Mesenteric fat pad (tissue), 1 donor: ENCODE results near the gene RNF220. TPM values are rescaled to one million over a fixed set of nuclear protein-coding genes. Genes with fewer than 3 reads are reported as not detected.

Experiments
- DNase-seq: peaks from one replicate; pipeline ENCODE4 v3.0.0-alpha.2; 2020; ENCODE audit warnings: low spot score
- total RNA-seq: library from RNA; stranded (reverse); fragmentation: NEBNext Ultra II Directional; extraction: Animal tissue kit (Norgen Biotek cat#: 25700); gene quantifications from one replicate; pipeline ENCODE4 v1.2.1, GENCODE V29; 2021
- donor health status: DM: yes; HTN: yes; CAD: no.

The RNF220 gene
- total RNA-seq, 1 donor from 2014 or later, result 60.1 TPM

DNA sequence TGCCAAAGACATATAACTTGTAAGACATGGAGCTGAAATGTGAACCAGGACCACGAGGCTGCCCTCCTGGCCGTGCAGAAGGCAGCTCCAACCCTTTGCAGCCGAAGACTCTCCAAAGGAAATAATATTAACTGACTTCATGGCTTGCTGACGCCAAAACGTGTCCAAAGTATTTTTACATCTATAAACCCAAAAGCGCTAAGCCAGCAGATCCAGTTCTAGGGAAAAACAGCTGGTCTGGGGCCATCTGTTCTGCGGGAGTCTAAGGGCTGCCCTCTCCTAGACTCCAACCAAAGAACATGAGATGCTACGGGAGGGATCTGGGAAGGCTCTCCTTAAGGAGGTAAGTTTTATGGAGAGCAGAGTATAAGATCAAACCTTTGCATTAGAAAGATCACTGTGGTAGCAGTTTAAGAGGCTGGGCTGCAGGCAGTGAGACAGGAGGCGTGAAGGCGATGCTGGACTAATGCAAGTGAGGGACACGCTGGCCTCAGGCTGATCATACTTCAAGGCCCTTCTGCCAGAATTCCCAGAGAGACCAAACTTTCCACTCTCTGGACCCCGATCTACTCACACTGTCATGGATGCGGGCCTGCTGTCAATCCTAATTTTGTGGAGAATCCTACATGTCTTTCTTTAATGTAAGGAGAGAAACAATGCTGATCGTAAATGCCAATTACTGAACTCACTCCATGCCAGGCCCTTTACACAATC lies 268.1 kb downstream of the RNF220 start:
- peak; percentile 67 for DNase-seq

DNA sequence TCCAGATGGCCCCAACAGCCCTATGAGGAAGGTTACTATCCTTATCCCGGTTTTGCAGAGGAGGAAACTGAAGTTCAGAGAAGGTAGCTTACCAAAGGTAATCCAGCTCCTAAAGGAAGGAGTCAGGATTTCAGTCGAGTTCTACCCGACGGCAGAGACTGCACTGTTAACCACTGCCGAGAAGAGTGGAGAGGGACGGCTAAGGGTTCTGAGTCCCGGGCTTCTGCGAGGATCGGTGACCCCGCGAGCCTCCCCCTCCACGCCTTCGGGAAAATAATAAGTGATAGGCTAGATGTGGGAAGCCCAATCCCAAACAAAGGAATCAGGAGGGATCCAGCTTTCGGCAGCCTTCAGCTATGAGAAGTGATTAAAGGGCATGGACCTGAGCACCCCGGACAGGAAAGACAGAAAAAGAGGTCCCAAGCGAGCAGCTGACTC lies 268.6 kb downstream of the RNF220 start:
- no peak for DNase-seq

DNA sequence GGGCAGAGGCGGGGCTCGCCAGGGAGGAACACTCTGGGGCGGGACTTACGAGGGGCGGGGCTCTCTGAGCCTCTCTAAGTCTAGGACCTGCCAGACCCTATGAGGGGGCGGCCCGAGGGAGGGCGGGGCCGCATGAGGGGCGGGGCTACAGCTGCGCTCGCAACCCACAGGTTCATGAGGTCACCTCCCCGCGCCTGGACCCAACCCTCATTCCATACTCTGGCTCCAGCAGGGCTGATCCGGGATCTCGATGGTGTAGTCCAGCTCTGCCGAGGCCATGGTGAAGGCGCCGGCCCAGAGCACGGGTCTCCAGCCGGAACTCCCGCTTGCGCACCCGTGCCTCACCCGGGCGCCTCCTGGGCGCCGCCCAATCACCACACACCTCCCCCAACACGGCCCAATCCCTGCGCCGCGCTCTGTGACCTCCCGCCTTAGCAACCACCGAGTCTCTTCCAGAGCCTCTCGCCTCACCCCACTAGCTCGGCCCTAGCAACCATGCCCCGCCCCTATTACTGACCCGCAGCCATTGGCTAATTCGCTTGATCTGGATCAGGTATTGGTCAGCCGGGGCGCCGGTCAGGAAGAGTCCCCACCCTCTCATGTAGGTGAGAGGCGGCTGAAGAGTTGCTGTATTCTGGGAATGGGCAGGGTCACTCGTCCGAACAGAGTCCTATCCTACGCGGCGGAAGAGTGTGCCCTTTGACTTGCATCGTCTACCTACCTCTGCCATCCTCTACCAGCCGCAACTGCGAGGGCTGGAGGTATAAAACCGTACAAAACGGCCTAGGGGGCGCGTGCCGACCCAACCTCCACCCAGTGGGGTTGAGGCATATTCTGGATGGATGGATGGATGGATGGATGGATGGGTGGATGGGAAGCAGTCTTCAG lies 269.3 kb downstream of the RNF220 start, which contains the start of the genes ARMH1 and TMEM53:
Gene ARMH1, plus strand, starts transcription at position 602 of the 888 bp plus-strand sequence. CDS start 14,984 bp downstream, outside the sequence.
Gene TMEM53, minus strand, starts transcription at position 369 of the 888 bp plus-strand sequence. Its CDS starts 90 bp downstream, at position 279.
- peak; percentile 99 for DNase-seq

DNA sequence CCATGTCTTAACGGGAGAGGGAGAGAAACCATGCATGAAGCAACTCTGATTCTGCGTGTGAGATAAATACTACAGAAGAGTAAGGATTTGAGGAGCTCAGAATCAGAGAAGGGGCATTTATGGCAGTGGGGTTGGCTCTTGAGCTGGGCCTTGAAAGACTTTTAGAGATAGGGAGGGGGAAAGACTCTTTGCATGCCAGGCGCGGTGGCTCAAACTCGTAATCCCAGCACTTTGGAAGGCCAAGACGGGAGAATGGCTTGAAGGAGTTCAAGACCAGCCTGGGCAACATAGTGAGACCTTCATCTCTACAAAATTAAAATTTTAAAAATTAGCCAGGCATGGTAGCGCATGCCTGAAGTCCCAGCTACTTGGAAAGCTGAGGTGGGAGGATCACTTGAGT lies 270.1 kb downstream of the RNF220 start:
- no peak for DNase-seq

DNA sequence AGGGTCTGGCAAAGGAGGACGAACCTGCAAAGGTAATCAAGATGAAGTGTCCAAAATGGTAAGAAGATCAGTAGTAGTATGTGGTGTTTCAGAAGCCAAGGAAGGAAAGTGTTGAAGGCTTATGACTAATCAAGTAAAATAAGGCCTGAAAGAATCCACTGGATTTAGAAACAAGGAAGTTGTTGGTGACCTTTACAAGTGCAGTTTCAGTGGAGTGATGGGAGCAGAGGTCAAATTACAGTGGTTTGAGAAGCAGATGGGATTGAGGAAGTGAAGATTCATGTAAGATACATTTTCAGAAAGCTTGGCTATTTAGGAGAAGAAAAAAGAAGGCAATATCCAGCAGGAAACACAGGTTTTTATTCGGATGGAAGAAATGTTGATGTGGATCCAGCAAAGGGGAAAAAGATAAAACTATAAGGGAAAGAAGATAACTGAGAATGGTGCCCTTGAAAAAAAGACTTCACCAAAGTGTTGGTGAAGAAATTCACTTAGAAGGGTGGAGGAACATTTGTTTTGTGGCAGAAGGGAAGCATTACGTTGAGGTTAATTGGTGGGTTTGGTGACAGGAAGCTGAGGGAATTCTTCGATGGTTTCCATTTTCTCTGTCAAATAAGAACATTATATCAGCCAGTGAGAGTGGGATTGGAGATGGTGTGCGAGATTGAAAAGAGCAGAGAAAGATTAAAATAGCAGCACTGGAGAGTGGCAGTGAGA lies 271.6 kb downstream of the RNF220 start:
- DNase-seq, result no peak

DNA sequence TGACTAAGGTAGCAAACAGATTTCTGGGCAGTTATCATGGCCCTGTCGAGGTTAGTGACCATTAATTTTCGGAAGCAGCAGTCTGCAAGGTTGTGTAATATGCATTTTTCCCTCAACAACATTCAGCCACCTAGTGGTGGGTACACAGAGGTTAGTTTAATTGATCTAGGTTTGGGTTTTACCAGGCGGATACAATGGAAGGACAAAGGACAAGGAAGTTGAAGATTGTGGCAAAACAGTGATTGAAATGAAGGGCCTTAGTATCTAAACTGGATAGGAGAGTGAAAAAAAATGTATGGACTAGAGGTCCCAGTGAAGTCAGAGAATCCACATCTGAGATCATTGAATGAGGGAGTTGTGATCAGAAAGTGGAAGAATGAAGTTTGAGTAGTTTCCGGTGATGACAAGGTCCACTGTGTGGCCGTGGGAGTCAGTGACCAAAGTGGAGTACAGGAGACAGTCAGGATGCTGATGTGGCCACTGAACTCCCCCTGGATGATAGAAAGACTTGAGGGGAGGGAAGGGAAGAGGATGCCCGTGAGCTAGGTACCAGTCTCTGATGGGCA lies 272.2 kb downstream of the RNF220 start:
- DNase-seq, result no peak

DNA sequence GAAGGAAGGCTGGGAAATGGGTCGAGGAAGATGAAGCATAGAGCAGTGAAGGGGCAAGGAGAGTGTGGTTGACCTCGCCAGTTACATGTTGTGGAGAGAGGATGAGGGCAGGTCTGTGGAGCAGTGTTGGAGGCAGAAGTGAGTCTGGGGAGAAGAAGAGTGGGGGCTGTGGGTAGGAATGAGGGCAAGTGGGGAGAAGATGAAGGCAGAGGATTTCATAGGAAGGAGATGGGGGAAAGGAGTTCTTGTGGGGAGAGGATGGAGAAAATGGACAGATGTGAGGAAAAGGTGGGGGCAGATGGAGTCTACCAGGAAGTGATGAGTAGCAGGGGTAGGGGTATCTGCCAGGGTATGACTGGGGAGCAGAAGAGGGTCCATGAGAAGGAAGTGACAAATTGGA lies 273.1 kb downstream of the RNF220 start:
- DNase-seq, result no peak

DNA sequence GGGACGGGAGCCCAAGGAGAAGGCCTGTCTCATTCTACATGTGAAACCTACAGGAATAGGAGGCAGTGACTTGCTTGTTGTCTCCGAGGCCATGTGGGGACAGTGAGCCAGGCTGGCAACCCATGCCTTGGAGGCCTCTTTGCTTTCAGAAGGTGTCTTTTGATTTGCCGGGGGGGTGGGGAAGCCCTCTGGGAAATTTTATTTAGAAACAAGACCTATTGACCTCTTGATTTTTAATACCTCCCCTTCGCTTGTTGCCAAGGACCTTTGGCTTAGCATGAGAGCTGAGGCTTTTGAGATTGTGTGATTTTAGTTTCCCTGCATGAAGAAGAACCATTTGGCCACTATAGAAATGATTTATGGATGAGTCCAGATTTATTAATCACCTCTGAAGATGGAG lies 273.6 kb downstream of the RNF220 start:
- peak; percentile 45 for DNase-seq

DNA sequence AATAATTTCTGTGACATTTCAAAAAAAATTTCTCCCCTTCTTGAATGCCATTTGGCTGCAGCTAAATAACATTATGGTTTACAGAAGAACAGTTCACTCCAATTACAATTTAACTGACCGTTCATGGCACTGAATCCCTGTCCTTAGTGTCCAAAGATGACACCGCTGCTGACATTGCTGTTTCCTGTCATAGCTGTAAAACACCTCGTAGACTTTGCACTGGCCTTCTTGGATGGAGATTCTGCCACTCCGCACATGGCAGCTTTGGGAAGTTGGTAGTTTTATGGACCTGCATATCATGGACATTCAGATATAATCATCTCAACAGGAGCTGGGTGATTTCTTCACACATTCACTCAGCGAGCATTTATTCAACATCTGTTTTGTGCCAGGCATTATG lies 274.4 kb downstream of the RNF220 start:
- no peak for DNase-seq

DNA sequence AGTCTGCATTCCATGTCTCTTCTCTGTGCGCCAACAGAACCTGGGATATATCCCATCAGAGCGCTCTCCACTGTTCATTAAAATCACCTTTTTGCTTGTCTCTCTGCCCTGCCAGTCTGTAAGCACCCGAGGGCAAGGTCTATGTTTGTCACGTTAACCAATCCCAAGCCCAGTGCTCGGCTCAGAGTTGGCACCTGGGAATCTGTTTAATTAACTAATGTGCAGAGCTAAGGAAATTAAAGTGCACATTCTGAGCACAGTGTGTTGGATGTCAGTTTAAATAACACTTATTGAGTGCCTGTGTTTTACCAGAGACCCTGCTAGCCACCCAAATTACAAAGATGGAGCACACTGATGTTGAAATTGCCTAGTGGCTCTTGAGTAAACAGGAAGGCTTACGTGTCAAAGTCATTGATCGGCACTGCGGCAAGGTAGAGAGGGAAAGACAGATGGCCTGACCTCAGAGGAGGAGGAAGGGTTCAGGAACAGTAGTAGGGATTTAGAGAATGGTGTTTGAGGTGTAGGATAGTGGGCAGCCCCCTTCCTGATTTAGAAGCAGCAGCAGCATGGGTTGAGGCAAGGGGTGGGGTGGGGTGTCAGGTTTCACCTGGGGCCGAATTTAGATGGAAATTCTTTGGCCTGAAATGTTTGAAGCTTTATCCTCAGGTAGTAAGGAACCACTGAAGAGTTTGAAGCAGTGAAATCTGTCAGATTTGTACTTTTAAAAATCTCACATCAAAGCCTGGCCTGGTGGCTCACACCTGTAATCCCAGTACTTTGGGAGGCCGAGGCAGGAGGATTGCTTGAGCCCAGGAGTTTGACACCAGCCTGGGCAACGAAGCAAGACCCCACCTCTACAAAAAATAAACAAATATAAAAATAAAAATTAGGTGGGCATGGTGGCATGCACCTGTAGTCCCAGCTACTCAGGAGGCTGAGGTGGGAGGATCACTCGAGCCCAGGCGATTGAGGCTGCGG lies 277.1 kb downstream of the RNF220 start:
- peak; percentile 41 for DNase-seq

DNA sequence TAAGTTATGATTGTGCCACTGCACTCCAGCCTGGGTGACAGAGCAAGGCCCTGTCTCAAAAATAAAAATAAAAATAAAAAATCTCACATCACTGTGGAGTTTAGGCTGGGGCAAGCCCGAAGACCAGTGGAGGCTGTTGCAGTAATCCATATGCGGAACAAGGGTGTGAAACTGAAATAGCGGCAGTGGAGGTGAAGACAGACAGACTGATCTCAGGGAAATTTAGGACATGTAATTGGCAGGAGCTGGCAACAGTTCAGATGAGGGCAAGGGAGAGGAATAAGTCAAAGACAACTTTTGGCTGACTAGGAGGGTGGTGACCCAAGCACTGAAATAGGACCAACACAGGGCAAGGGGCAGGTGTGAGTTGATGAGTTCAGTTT lies 277.8 kb downstream of the RNF220 start:
- DNase-seq, result peak; percentile 28

DNA sequence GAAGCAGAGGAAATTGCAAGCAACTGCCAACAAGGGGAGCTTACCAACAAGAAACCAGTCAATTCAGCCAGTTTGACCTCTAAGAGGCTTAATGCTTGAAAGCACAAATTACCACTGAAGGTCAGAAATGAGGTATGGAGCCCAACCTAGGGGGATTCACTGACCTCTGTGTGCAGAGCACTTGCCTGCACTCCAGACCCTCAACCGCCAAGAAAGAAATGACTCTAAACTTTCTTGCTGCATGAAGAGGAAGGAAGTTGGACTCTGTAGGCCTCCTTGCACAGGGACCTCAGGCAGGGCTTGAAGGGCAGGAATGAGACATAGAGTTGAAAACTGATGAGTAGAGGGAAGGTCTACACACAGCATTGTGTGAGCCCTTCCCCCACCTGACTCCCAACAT lies 279.5 kb downstream of the RNF220 start:
- DNase-seq, result peak; percentile 41

DNA sequence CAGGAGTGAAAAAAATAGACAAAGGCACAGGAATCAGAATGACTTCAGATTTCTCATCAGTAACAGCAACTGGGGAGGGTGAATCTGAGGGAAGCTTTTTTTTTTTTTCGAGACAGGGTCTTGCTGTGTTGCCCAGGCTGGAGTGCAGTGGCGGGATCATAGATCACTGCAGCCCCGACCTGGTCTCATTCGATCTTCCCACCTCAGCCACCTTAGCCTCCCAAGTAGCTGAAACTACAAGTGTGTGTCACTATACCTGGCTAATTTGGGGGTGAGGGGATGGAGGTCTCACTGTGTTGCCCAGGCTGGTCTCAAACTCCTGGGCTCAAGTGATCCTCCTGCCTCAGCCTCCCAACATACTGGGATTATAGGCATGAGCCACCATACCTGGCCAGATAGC lies 280.2 kb downstream of the RNF220 start:
- peak; percentile 18 for DNase-seq

DNA sequence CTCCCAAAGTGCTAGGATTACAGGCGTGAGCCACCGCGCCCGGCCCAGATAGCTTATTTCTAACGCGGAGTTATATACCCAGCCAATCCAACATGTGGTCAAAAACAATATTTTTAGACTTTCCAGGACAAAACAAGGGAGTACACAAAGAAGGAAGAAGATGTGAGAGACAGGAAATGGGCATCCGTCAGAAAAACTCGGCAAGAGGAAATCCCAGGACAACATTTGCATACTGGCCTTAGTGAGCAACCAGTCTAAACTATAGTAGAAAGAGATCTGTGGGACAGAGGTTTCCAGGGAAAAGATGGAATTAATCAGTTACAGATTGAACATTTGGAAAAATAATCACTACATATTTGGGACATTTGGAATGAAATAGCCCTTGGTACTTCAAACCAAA lies 280.8 kb downstream of the RNF220 start:
- DNase-seq, result no peak

DNA sequence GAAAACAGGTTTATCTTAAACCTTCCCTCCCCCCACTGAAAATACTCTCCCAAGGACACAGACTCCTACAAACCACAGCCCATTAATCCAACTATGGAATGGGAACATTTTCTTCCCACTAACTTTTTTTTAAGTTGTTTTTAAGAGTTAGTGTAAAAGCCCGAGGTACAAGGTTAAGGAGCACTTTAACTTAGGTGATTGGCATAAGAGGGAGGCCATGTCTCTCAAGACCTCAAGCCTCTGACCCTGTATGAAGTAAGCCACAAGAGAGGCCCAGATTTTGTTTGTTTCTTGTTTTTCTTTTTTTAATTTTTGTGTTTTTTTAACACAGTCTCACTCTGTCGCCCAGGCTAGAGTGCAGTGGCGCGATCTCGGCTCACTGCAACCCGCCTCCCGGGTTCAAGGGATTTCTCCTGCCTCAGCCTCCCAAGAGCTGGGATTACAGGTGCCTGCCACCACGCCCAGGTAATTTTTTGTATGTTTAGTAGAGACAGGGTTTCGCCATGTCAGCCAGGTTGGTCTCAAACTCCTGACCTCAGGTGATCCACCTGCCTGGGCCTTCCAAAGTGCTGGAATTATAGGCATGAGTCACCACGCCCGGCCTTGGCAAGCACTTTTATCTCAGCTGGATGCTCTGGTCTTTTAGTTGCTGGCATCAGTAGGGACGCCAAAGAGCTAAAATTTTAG lies 283.8 kb downstream of the RNF220 start:
- no peak for DNase-seq

DNA sequence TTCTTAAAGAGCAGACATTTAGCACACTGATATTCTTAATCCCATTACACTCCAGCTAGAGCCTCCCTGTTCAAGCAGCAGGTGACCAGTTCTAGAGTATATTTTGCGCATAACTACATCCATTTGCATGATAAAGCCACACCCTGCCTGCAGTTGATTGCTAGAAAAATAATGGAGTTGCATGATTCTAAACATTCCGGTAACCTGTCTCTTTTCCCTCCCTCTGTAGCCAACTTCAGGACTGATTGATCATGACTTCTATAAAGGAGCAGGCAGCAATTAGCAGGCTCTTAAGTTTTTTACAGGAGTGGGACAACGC lies 284.4 kb downstream of the RNF220 start:
- DNase-seq, result no peak

DNA sequence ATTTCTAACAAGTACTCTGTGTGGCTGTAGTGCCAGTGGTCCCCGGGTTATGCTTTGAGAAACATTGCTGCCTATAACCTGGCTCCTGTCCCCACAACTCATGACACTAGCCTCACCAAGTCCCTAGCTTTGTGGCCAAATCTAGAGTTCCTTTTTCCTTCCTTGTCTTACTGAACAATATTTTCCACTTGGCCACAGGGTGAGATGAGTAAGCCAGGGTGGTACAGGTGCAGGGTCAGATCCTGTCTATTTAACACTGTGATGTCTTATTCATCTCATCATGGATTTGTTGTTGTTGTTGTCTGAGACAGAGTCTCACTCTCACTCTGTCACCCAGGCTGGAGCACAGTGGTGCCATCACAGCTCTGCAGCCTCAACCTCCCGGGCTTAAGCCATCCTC lies 288.1 kb downstream of the RNF220 start:
- no peak for DNase-seq

DNA sequence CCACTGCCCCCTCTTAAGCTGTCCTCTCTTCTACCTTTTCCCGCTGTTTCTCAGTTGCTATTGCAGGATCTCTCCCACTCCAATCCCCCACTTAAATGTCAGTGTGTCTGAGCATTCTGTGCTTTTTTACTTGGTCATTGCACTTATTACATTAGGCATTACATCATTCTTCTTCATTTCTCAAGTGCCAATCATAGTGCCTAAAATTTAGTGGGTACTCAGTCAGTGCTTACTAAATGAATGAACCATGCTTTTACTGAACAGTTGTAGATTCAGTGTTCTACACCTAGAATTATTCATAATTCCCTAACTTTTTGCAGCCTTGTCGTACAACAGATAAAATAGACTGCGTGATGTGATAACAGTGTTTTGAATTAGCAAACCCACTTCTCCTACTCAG lies 288.8 kb downstream of the RNF220 start:
- DNase-seq, result no peak

DNA sequence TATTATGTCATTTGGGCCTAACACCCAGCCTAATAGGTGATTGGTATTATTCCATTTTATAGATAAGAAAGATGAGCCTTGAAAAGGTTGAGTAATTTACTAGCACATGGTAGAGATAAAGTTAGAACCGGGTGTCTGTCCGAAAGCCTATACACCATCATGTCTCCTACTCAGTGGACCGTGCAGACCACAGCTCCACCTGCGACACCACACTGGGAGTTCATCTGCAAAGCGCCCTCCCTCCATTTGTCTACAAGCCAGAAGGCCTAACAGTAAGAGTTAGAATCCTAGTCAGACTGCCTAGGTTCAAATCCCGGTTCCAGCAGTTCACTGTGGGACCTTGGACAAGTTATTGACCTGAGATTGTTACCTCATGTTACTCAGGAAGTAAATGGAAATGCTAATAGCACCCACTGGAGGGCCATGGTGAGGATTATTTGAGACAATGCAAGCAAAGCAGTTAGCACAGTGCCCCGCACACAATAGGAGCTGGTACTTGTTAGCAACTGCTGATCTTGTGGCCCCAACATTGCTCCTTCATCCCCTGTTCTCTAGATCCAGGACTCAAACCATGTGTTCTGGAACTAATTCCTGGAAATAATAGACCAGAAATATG lies 289.9 kb downstream of the RNF220 start:
- peak; percentile 33 for DNase-seq
